ENCODE results near the gene RFX2. TPM values are rescaled to one million over a fixed set of nuclear protein-coding genes. Genes with fewer than 3 reads are reported as not detected.
A peak's percentile ranks its signal among the peaks of the same experiment; 100 is the strongest.

RFX2 gene
- total and polyA plus RNA-seq, 9 of the 15 experiments (the other 6 are each of a cell fraction or from before 2014, with no cell fraction given), result 3.6 to 18.7 (median 8.7) TPM

- TF ChIP-seq CTBP1 (IDR thresholded peaks at IDR 0.05; ENCODE audit: borderline replicate concordance), result peak; percentile 35; the same call in 1 of the 2 replicates
- TF ChIP-seq ESRRA (IDR thresholded peaks at IDR 0.05; ENCODE audit: borderline replicate concordance, low read depth), result peak; percentile 66; the same call in 1 of the 2 replicates
- TF ChIP-seq SOX6 (IDR thresholded peaks at IDR 0.05), result peak; percentile 91
- TF ChIP-seq CC2D1A (IDR thresholded peaks at IDR 0.05), result peak; percentile 21; the same call in 1 of the 2 replicates
- TF ChIP-seq FOXM1 (IDR thresholded peaks at IDR 0.05; ENCODE audit: low read depth), result peak; percentile 40; the same call in 1 of the 2 replicates
- TF ChIP-seq FOXM1 (CRISPR knock-in tag; IDR thresholded peaks at IDR 0.05; ENCODE audit: low read depth), result no peak
- peak; percentile 43 for TF ChIP-seq SMC3 (conservative IDR thresholded peaks at IDR 0.05; ENCODE audit: insufficient read depth, low read depth, low read length)
- TF ChIP-seq RB1 (IDR thresholded peaks at IDR 0.05; ENCODE audit: low read depth), result peak; percentile 42; the same call in 1 of the 2 replicates
- no peak for TF ChIP-seq ILK (tag; IDR thresholded peaks at IDR 0.05; ENCODE audit: borderline replicate concordance, low read depth)
- no peak for TF ChIP-seq FOXJ2 (tag; IDR thresholded peaks at IDR 0.05)
- TF ChIP-seq, protein P1, sequence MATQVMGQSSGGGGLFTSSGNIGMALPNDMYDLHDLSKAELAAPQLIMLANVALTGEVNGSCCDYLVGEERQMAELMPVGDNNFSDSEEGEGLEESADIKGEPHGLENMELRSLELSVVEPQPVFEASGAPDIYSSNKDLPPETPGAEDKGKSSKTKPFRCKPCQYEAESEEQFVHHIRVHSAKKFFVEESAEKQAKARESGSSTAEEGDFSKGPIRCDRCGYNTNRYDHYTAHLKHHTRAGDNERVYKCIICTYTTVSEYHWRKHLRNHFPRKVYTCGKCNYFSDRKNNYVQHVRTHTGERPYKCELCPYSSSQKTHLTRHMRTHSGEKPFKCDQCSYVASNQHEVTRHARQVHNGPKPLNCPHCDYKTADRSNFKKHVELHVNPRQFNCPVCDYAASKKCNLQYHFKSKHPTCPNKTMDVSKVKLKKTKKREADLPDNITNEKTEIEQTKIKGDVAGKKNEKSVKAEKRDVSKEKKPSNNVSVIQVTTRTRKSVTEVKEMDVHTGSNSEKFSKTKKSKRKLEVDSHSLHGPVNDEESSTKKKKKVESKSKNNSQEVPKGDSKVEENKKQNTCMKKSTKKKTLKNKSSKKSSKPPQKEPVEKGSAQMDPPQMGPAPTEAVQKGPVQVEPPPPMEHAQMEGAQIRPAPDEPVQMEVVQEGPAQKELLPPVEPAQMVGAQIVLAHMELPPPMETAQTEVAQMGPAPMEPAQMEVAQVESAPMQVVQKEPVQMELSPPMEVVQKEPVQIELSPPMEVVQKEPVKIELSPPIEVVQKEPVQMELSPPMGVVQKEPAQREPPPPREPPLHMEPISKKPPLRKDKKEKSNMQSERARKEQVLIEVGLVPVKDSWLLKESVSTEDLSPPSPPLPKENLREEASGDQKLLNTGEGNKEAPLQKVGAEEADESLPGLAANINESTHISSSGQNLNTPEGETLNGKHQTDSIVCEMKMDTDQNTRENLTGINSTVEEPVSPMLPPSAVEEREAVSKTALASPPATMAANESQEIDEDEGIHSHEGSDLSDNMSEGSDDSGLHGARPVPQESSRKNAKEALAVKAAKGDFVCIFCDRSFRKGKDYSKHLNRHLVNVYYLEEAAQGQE (IDR thresholded peaks at IDR 0.05; ENCODE audit: borderline replicate concordance), result peak; percentile 69
- TF ChIP-seq, protein P1 (CRISPR knock-in tag; IDR thresholded peaks at IDR 0.05; ENCODE audit: low read depth), result no peak
- TF ChIP-seq, protein P2, sequence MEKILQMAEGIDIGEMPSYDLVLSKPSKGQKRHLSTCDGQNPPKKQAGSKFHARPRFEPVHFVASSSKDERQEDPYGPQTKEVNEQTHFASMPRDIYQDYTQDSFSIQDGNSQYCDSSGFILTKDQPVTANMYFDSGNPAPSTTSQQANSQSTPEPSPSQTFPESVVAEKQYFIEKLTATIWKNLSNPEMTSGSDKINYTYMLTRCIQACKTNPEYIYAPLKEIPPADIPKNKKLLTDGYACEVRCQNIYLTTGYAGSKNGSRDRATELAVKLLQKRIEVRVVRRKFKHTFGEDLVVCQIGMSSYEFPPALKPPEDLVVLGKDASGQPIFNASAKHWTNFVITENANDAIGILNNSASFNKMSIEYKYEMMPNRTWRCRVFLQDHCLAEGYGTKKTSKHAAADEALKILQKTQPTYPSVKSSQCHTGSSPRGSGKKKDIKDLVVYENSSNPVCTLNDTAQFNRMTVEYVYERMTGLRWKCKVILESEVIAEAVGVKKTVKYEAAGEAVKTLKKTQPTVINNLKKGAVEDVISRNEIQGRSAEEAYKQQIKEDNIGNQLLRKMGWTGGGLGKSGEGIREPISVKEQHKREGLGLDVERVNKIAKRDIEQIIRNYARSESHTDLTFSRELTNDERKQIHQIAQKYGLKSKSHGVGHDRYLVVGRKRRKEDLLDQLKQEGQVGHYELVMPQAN (IDR thresholded peaks at IDR 0.05; ENCODE audit: borderline replicate concordance), result no peak
- peak; percentile 59 for TF ChIP-seq DACH1 (IDR thresholded peaks at IDR 0.05; ENCODE audit: partially characterized antibody)
- peak; percentile 41; the same call in 1 of the 2 replicates for TF ChIP-seq L3MBTL2 (IDR thresholded peaks at IDR 0.05)
- TF ChIP-seq HDAC2 (IDR thresholded peaks at IDR 0.05), result 0 out of 2 replicates have a peak, but pooled peaks have one; percentile 49
- 0 out of 2 replicates have a peak, but pooled peaks have one; percentile 39 for TF ChIP-seq ZNF766 (CRISPR knock-in tag; conservative IDR thresholded peaks at IDR 0.05)
- TF ChIP-seq ATF1 (CRISPR knock-in tag; IDR thresholded peaks at IDR 0.05), result no peak
- peak; percentile 39; the same call in 1 of the 2 replicates for TF ChIP-seq ATF1 (tag; IDR thresholded peaks at IDR 0.05)
- TF ChIP-seq TCF7 (IDR thresholded peaks at IDR 0.05; ENCODE audit: borderline replicate concordance), result 0 out of 2 replicates have a peak, but pooled peaks have one; percentile 38
- TF ChIP-seq RAD21 (CRISPR knock-in tag; conservative IDR thresholded peaks at IDR 0.05 in 1 of 2, IDR thresholded peaks at IDR 0.05 in 1 of 2), result peak; percentile 44 to 70; a peak in 3 of 4 replicates
Observed at GRCh38 chr19:5967994-5968430, 142.3 kb downstream of the RFX2 start (continued).
